ENCODE measurements around the gene UBFD1. TPM values are rescaled to one million over a fixed set of nuclear protein-coding genes. Genes with fewer than 3 reads are reported as not detected.
"Not testable (repeated sequence)": the region's sequence is repeated elsewhere in the genome, so short reads cannot be mapped to it uniquely, and the experiment has no call there.

Gene UBFD1
- polyA plus RNA-seq, 4 donors: 4.6 to 39.7 (median 10.8) TPM

- FAIRE-seq: no peak
Observed at GRCh38 chr16:23532448-23532847, 25.1 kb upstream of the UBFD1 start.

GRCh38 chr16:23534868-23535860 lies 22.4 kb upstream of the UBFD1 start:
- no peak for FAIRE-seq
- WGBS, 3 donors: 94 to 96% (median 94%) methylated on average over 19 of the region's 19 CpGs

More at GRCh38 chr16:23532448-23532847, 25.1 kb upstream of the UBFD1 start:
- Histone ChIP-seq H3K4me1 (ENCODE audit: control insufficient read depth in 3 of 3, insufficient read depth in 2 of 3, low read depth in 1 of 3, low read length in 2 of 3) (peaks cover 0 to 7% (median 0%) of the 10 kb centered on the region in 3 donors), H3K27ac (ENCODE audit: low read depth in 1 of 3, low read length in 2 of 3) (no peak overlapping the region), H3K36me3 (ENCODE audit: control insufficient read depth in 3 of 3, insufficient read depth in 2 of 3, low read depth in 1 of 3, low read length in 3 of 3) (peaks cover 4 to 65% (median 9%) of the 10 kb centered on the region in 3 donors), H3K9me3 (ENCODE audit: control insufficient read depth in 2 of 2, insufficient read depth in 1 of 2, low read depth in 1 of 2, low read length in 1 of 2) (no peaks in the 10 kb centered on the region), H3K27me3 (ENCODE audit: control insufficient read depth in 3 of 3, insufficient read depth in 3 of 3, low read length in 3 of 3) (no peaks in the 10 kb centered on the region), H3K4me3 (ENCODE audit: low read depth in 1 of 3, low read length in 3 of 3) (no peak overlapping the region)
- no peak for DNase-seq
- 90 to 100% (median 93%) methylated on average over 1 of the region's 1 CpG for WGBS, 3 donors

GRCh38 chr16:23535901-23536300 lies 21.6 kb upstream of the UBFD1 start:
- Histone ChIP-seq H3K4me1 (ENCODE audit: control insufficient read depth in 3 of 3, insufficient read depth in 2 of 3, low read depth in 1 of 3, low read length in 2 of 3) (no peaks in the 10 kb centered on the region), H3K36me3 (ENCODE audit: control insufficient read depth in 3 of 3, insufficient read depth in 2 of 3, low read depth in 1 of 3, low read length in 3 of 3) (peaks cover 4 to 57% (median 5%) of the 10 kb centered on the region in 3 donors), H3K9me3 (ENCODE audit: control insufficient read depth in 2 of 2, insufficient read depth in 1 of 2, low read depth in 1 of 2, low read length in 1 of 2) (no peaks in the 10 kb centered on the region), H3K27me3 (ENCODE audit: control insufficient read depth in 3 of 3, insufficient read depth in 3 of 3, low read length in 3 of 3) (no peaks in the 10 kb centered on the region), H3K27ac (ENCODE audit: low read depth in 1 of 3, low read length in 2 of 3) (no peak overlapping the region), H3K4me3 (ENCODE audit: low read depth in 1 of 3, low read length in 3 of 3) (no peak overlapping the region)
- DNase-seq (no peak), FAIRE-seq (no peak)
- 63 to 82% (median 65%) methylated on average over 2 of the region's 2 CpGs for WGBS, 3 donors

More at GRCh38 chr16:23534868-23535860, 22.4 kb upstream of the UBFD1 start:
- no peak overlapping the region for H3K4me3 ChIP-seq (ENCODE audit: low read depth in 1 of 3, low read length in 3 of 3)
- peaks cover 4 to 58% (median 5%) of the 10 kb centered on the region in 3 donors for H3K36me3 ChIP-seq (ENCODE audit: control insufficient read depth in 3 of 3, insufficient read depth in 2 of 3, low read depth in 1 of 3, low read length in 3 of 3)
- DNase-seq: no peak
- no peaks in the 10 kb centered on the region for H3K9me3 ChIP-seq (ENCODE audit: control insufficient read depth in 2 of 2, insufficient read depth in 1 of 2, low read depth in 1 of 2, low read length in 1 of 2)
- no peak overlapping the region for H3K27ac ChIP-seq (ENCODE audit: low read depth in 1 of 3, low read length in 2 of 3)
- no peaks in the 10 kb centered on the region for H3K4me1 ChIP-seq (ENCODE audit: control insufficient read depth in 3 of 3, insufficient read depth in 2 of 3, low read depth in 1 of 3, low read length in 2 of 3)
- H3K27me3 ChIP-seq (ENCODE audit: control insufficient read depth in 3 of 3, insufficient read depth in 3 of 3, low read length in 3 of 3): no peaks in the 10 kb centered on the region

GRCh38 chr16:23537390-23537789 lies 20.1 kb upstream of the UBFD1 start:
- Histone ChIP-seq H3K4me3 (ENCODE audit: low read depth in 1 of 3, low read length in 3 of 3) (no peak overlapping the region), H3K9me3 (ENCODE audit: control insufficient read depth in 2 of 2, insufficient read depth in 1 of 2, low read depth in 1 of 2, low read length in 1 of 2) (no peaks in the 10 kb centered on the region), H3K36me3 (ENCODE audit: control insufficient read depth in 3 of 3, insufficient read depth in 2 of 3, low read depth in 1 of 3, low read length in 3 of 3) (peaks cover 1 to 55% (median 5%) of the 10 kb centered on the region in 3 donors), H3K27ac (ENCODE audit: low read depth in 1 of 3, low read length in 2 of 3) (no peak overlapping the region), H3K27me3 (ENCODE audit: control insufficient read depth in 3 of 3, insufficient read depth in 3 of 3, low read length in 3 of 3) (no peaks in the 10 kb centered on the region), H3K4me1 (ENCODE audit: control insufficient read depth in 3 of 3, insufficient read depth in 2 of 3, low read depth in 1 of 3, low read length in 2 of 3) (no peaks in the 10 kb centered on the region)
- WGBS, 3 donors: 71 to 76% (median 75%) methylated on average over 3 of the region's 3 CpGs
- DNase-seq (peak in 1 of 2 donors; percentile 45), FAIRE-seq (no peak)

- DNase-seq: no peak
- Histone ChIP-seq H3K36me3 (ENCODE audit: control insufficient read depth in 3 of 3, insufficient read depth in 2 of 3, low read depth in 1 of 3, low read length in 3 of 3) (peaks cover 4 to 51% (median 5%) of the 10 kb centered on the region in 3 donors), H3K9me3 (ENCODE audit: control insufficient read depth in 2 of 2, insufficient read depth in 1 of 2, low read depth in 1 of 2, low read length in 1 of 2) (no peaks in the 10 kb centered on the region), H3K4me1 (ENCODE audit: control insufficient read depth in 3 of 3, insufficient read depth in 2 of 3, low read depth in 1 of 3, low read length in 2 of 3) (no peaks in the 10 kb centered on the region), H3K4me3 (ENCODE audit: low read depth in 1 of 3, low read length in 3 of 3) (no peak overlapping the region), H3K27me3 (ENCODE audit: control insufficient read depth in 3 of 3, insufficient read depth in 3 of 3, low read length in 3 of 3) (no peaks in the 10 kb centered on the region), H3K27ac (ENCODE audit: low read depth in 1 of 3, low read length in 2 of 3) (no peak overlapping the region)
- WGBS, 3 donors: 90 to 97% (median 92%) methylated on average over 1 of the region's 1 CpG
- FAIRE-seq: no peak
Observed at GRCh38 chr16:23538919-23539278, 18.6 kb upstream of the UBFD1 start.

GRCh38 chr16:23539984-23540816 lies 17.3 kb upstream of the UBFD1 start:
- Histone ChIP-seq H3K27me3 (ENCODE audit: control insufficient read depth in 3 of 3, insufficient read depth in 3 of 3, low read length in 3 of 3) (no peaks in the 10 kb centered on the region), H3K9me3 (ENCODE audit: control insufficient read depth in 2 of 2, insufficient read depth in 1 of 2, low read depth in 1 of 2, low read length in 1 of 2) (no peaks in the 10 kb centered on the region), H3K4me3 (ENCODE audit: low read depth in 1 of 3, low read length in 3 of 3) (no peak overlapping the region), H3K27ac (ENCODE audit: low read depth in 1 of 3, low read length in 2 of 3) (no peak overlapping the region), H3K36me3 (ENCODE audit: control insufficient read depth in 3 of 3, insufficient read depth in 2 of 3, low read depth in 1 of 3, low read length in 3 of 3) (peaks cover 2 to 53% (median 10%) of the 10 kb centered on the region in 3 donors), H3K4me1 (ENCODE audit: control insufficient read depth in 3 of 3, insufficient read depth in 2 of 3, low read depth in 1 of 3, low read length in 2 of 3) (no peaks in the 10 kb centered on the region)
- DNase-seq: no peak
- 93% methylated on average over 11 of the region's 11 CpGs for WGBS, 3 donors
- no peak for FAIRE-seq

- H3K4me1 ChIP-seq (ENCODE audit: control insufficient read depth in 3 of 3, insufficient read depth in 2 of 3, low read depth in 1 of 3, low read length in 2 of 3); H3K27ac ChIP-seq (ENCODE audit: low read depth in 1 of 3, low read length in 2 of 3); H3K27me3 ChIP-seq (ENCODE audit: control insufficient read depth in 3 of 3, insufficient read depth in 3 of 3, low read length in 3 of 3); H3K4me3 ChIP-seq (ENCODE audit: low read depth in 1 of 3, low read length in 3 of 3); FAIRE-seq; H3K9me3 ChIP-seq (ENCODE audit: control insufficient read depth in 2 of 2, insufficient read depth in 1 of 2, low read depth in 1 of 2, low read length in 1 of 2); DNase-seq: not testable (repeated sequence)
- WGBS, 3 donors: 93 to 99% (median 97%) methylated on average over 3 of the region's 3 CpGs
- H3K36me3 ChIP-seq (ENCODE audit: control insufficient read depth in 3 of 3, insufficient read depth in 2 of 3, low read depth in 1 of 3, low read length in 3 of 3): peaks cover 2 to 56% (median 10%) of the 10 kb centered on the region in 3 donors
Observed at GRCh38 chr16:23540817-23541178, 16.7 kb upstream of the UBFD1 start.

GRCh38 chr16:23544436-23544835 lies 13.1 kb upstream of the UBFD1 start:
- Histone ChIP-seq H3K27me3 (ENCODE audit: control insufficient read depth in 3 of 3, insufficient read depth in 3 of 3, low read length in 3 of 3) (no peaks in the 10 kb centered on the region), H3K27ac (ENCODE audit: low read depth in 1 of 3, low read length in 2 of 3) (no peak overlapping the region), H3K4me1 (ENCODE audit: control insufficient read depth in 3 of 3, insufficient read depth in 2 of 3, low read depth in 1 of 3, low read length in 2 of 3) (no peaks in the 10 kb centered on the region), H3K36me3 (ENCODE audit: control insufficient read depth in 3 of 3, insufficient read depth in 2 of 3, low read depth in 1 of 3, low read length in 3 of 3) (peaks cover 9 to 62% (median 15%) of the 10 kb centered on the region in 3 donors), H3K9me3 (ENCODE audit: control insufficient read depth in 2 of 2, insufficient read depth in 1 of 2, low read depth in 1 of 2, low read length in 1 of 2) (no peaks in the 10 kb centered on the region), H3K4me3 (ENCODE audit: low read depth in 1 of 3, low read length in 3 of 3) (no peak overlapping the region)
- 95 to 96% (median 95%) methylated on average over 14 of the region's 14 CpGs for whole genome bisulfite sequencing, 3 donors
- FAIRE-seq: no peak
- DNase-seq: no peak
